Gastroesophageal sphincter (tissue), 3 donors: ENCODE results near the gene VPS11.

Source experiments
- EP300 ChIP-seq: sonication (generic); formaldehyde crosslinking; IDR thresholded peaks from one replicate; pipeline ENCODE4 v1.6.1; 2017; ENCODE audit warnings: antibody characterized with exemption, mild to moderate bottlenecking
- POLR2A ChIP-seq, 2 donors: fragments of 450-650 bp; IDR thresholded peaks; one replicate each; pipeline ENCODE4 v1.6.1; 2017; ENCODE audit warnings: antibody characterized with exemption in 2 of 2, mild to moderate bottlenecking in 2 of 2, moderate library complexity in 1 of 2
- TF ChIP-seq, protein P1 (sequence below), 4 experiments: fragments of 200-600 bp in 2 of 4; fragments of 450-650 bp in 2 of 4; sonication (generic) in 1 of 4; IDR thresholded peaks; one replicate each; pipeline ENCODE4 v1.5.1; 2017 to 2019; ENCODE audit warnings: antibody characterized with exemption in 4 of 4, mild to moderate bottlenecking in 2 of 4, moderate library complexity in 2 of 4

DNA sequence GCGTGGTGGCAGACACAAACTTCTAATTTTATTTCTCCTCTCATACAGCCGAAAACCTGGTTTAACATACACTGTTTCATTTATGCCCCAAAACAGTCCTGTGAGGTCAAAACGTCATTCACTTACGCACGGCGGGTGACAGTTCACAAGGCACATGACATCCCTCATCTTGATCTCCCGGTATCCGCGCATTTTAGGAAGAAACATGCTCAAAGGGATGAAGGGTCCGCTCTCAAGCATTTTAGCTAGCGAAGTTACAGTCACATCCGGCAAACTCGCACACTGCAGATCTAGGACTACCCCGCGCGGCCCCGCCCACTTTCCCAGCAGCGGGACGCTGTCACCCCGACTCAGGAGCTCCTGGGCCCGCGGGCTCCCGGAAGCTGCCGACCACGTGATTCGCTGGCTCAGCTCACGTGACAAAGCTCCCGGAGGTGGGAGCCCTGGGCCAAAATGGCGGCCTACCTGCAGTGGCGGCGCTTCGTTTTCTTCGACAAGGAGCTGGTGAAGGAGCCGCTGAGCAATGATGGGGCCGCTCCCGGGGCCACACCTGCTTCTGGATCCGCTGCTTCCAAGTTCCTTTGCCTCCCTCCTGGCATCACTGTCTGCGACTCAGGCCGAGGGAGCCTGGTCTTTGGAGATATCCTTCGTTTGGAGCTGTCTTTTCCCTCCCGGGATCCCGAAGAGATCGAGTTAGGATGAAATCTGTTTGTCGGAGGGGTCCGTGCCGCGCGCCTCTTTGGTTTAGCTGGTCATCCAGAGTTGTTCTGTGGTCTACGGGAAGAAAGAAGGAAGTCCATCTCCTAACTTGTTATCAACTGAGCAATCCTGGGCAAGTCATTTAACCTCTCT is at the start of gene VPS11:
- TF ChIP-seq, protein P1, sequence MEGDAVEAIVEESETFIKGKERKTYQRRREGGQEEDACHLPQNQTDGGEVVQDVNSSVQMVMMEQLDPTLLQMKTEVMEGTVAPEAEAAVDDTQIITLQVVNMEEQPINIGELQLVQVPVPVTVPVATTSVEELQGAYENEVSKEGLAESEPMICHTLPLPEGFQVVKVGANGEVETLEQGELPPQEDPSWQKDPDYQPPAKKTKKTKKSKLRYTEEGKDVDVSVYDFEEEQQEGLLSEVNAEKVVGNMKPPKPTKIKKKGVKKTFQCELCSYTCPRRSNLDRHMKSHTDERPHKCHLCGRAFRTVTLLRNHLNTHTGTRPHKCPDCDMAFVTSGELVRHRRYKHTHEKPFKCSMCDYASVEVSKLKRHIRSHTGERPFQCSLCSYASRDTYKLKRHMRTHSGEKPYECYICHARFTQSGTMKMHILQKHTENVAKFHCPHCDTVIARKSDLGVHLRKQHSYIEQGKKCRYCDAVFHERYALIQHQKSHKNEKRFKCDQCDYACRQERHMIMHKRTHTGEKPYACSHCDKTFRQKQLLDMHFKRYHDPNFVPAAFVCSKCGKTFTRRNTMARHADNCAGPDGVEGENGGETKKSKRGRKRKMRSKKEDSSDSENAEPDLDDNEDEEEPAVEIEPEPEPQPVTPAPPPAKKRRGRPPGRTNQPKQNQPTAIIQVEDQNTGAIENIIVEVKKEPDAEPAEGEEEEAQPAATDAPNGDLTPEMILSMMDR (IDR thresholded peaks at IDR 0.05): peak in 1 of 4 experiments; percentile 13
- TF ChIP-seq POLR2A (IDR thresholded peaks at IDR 0.05) (peak; percentile 62 to 76), EP300 (no peak)
